ENCODE measurements around the gene CTSK. TPM values are rescaled to one million over a fixed set of nuclear protein-coding genes. Genes with fewer than 3 reads are reported as not detected.

Gene CTSK
- total RNA-seq, 2 donors from 2014 or later = 11.4 to 33.6 TPM

- Histone ChIP-seq H3K4me3 (no peak overlapping the region), H3K27ac (no peak overlapping the region), H3K27me3 (no peaks in the 10 kb centered on the region), H3K4me1 (no peaks in the 10 kb centered on the region), H3K9ac (ENCODE audit: low read depth in 2 of 2, low read length in 2 of 2) (no peak overlapping the region), H3K36me3 (no peaks in the 10 kb centered on the region), H3K9me3 (no peaks in the 10 kb centered on the region)
- no peak for TF ChIP-seq CTCF (IDR thresholded peaks at IDR 0.05)
- intact Hi-C loops (cut with DNase I) = no loop called here
- DNase-seq = no peak
Measured at GRCh38 chr1:150791585-150791984, 16.5 kb downstream of the CTSK start.

- H3K27ac ChIP-seq = no peak overlapping the region
Measured at GRCh38 chr1:150789396-150789795, 18.7 kb downstream of the CTSK start.

GRCh38 chr1:150788946-150789345, 19.1 kb downstream of the CTSK start:
- H3K4me1 ChIP-seq = no peaks in the 10 kb centered on the region
- no peaks in the 10 kb centered on the region for H3K36me3 ChIP-seq
- TF ChIP-seq CTCF (IDR thresholded peaks at IDR 0.05) = no peak
- H3K27ac ChIP-seq = no peak overlapping the region
- intact Hi-C loops (cut with DNase I) = no loop called here
- no peak for DNase-seq
- H3K9ac ChIP-seq (ENCODE audit: low read depth in 2 of 2, low read length in 2 of 2) = no peak overlapping the region
- H3K27me3 ChIP-seq = no peaks in the 10 kb centered on the region
- H3K4me3 ChIP-seq = no peak overlapping the region
- H3K9me3 ChIP-seq = no peaks in the 10 kb centered on the region

More at GRCh38 chr1:150789396-150789795, 18.7 kb downstream of the CTSK start:
- no peak overlapping the region for H3K9ac ChIP-seq (ENCODE audit: low read depth in 2 of 2, low read length in 2 of 2)
- H3K9me3 ChIP-seq = no peaks in the 10 kb centered on the region
- H3K36me3 ChIP-seq = no peaks in the 10 kb centered on the region
- DNase-seq = no peak
- no peak overlapping the region for H3K4me3 ChIP-seq
- intact Hi-C loops (cut with DNase I) = no loop called here
- no peaks in the 10 kb centered on the region for H3K27me3 ChIP-seq
- no peak for TF ChIP-seq CTCF (IDR thresholded peaks at IDR 0.05)
- no peaks in the 10 kb centered on the region for H3K4me1 ChIP-seq

GRCh38 chr1:150787455-150787854, 20.6 kb downstream of the CTSK start:
- Histone ChIP-seq H3K27me3 (no peaks in the 10 kb centered on the region), H3K4me1 (no peaks in the 10 kb centered on the region), H3K4me3 (no peak overlapping the region), H3K27ac (no peak overlapping the region), H3K36me3 (no peaks in the 10 kb centered on the region), H3K9me3 (no peaks in the 10 kb centered on the region), H3K9ac (ENCODE audit: low read depth in 2 of 2, low read length in 2 of 2) (no peak overlapping the region)
- DNase-seq = no peak
- intact Hi-C loops (cut with DNase I) = no loop called here
- no peak for TF ChIP-seq CTCF (IDR thresholded peaks at IDR 0.05)

GRCh38 chr1:150780510-150780909, 27.6 kb downstream of the CTSK start:
- no peaks in the 10 kb centered on the region for H3K9me3 ChIP-seq
- H3K27ac ChIP-seq = no peak overlapping the region
- no peak for TF ChIP-seq CTCF (IDR thresholded peaks at IDR 0.05)
- no peak overlapping the region for H3K4me3 ChIP-seq
- no peak for DNase-seq
- intact Hi-C loops (cut with DNase I) = no loop called here
- no peak overlapping the region for H3K9ac ChIP-seq (ENCODE audit: low read depth in 2 of 2, low read length in 2 of 2)
- H3K4me1 ChIP-seq = no peaks in the 10 kb centered on the region
- no peaks in the 10 kb centered on the region for H3K27me3 ChIP-seq
- no peaks in the 10 kb centered on the region for H3K36me3 ChIP-seq

GRCh38 chr1:150778409-150778808, 29.7 kb downstream of the CTSK start:
- H3K4me3 ChIP-seq = no peak overlapping the region
- H3K9ac ChIP-seq (ENCODE audit: low read depth in 2 of 2, low read length in 2 of 2) = no peak overlapping the region
- no peak for DNase-seq
- H3K27me3 ChIP-seq = no peaks in the 10 kb centered on the region
- no peaks in the 10 kb centered on the region for H3K4me1 ChIP-seq
- H3K9me3 ChIP-seq = no peaks in the 10 kb centered on the region
- H3K36me3 ChIP-seq = no peaks in the 10 kb centered on the region
- no peak for TF ChIP-seq CTCF (IDR thresholded peaks at IDR 0.05)
- intact Hi-C loops (cut with DNase I) = no loop called here
- no peak overlapping the region for H3K27ac ChIP-seq
